NT2/D1 (cell line): ENCODE data around the gene DSTN.

Experiments used
- DNase-seq: peaks from one replicate; pipeline ENCODE4 v3.0.0-alpha.2; 2011; ENCODE audit warnings: low read depth, low spot score
- H3K27me3 ChIP-seq: 2 replicates; pipeline ENCODE4 v1.6.0; 2011; ENCODE audit warnings: mild to moderate bottlenecking; ENCODE audit not compliant: insufficient read length, insufficient read depth
- H3K36me3 ChIP-seq: 2 replicates; pipeline ENCODE4 v1.6.1; 2011; ENCODE audit warnings: mild to moderate bottlenecking, low read length, mixed read lengths; ENCODE audit not compliant: insufficient read depth, insufficient read length
- H3K4me1 ChIP-seq: 2 replicates; pipeline ENCODE4 v1.5.1; 2011; ENCODE audit not compliant: insufficient read depth, insufficient read length
- H3K4me3 ChIP-seq: 2 replicates; pipeline ENCODE4 v1.5.1; 2011; ENCODE audit warnings: low read depth; ENCODE audit not compliant: insufficient read length
- H3K9ac ChIP-seq: 2 replicates; pipeline ENCODE4 v1.6.0; 2011; ENCODE audit warnings: low read depth; ENCODE audit not compliant: insufficient read length
- H3K9me3 ChIP-seq: 2 replicates; pipeline ENCODE4 v1.5.1; 2011; ENCODE audit warnings: mild to moderate bottlenecking, low read length; ENCODE audit not compliant: insufficient read depth
- SUZ12 ChIP-seq: IDR thresholded peaks from 2 replicates; pipeline ENCODE4 v1.6.1; 2011; ENCODE audit not compliant: insufficient read length, insufficient read depth; ENCODE audit errors: extremely low read depth
- YY1 ChIP-seq: IDR thresholded peaks from 2 replicates; pipeline ENCODE4 v1.6.1; 2011; ENCODE audit not compliant: insufficient read length, insufficient read depth
- ZNF274 ChIP-seq: IDR thresholded peaks from 2 replicates; pipeline ENCODE4 v1.6.1; 2011; ENCODE audit warnings: mild to moderate bottlenecking, low read depth, low read length

The DSTN gene

GRCh38 chr20:17538517-17539170 is 31.2 kb upstream of the DSTN start:
- Histone ChIP-seq H3K4me1 (no peaks in the 10 kb centered on the region), H3K36me3 (no peaks in the 10 kb centered on the region), H3K9me3 (no peaks in the 10 kb centered on the region), H3K9ac (no peak overlapping the region), H3K27me3 (no peaks in the 10 kb centered on the region), H3K4me3 (no peak overlapping the region)
- TF ChIP-seq SUZ12 (no peak), YY1 (no peak), ZNF274 (no peak)
- DNase-seq, result no peak

- H3K9ac ChIP-seq, result no peak overlapping the region
- H3K36me3 ChIP-seq, result no peaks in the 10 kb centered on the region
- TF ChIP-seq SUZ12, result no peak
- DNase-seq, result no peak
- no peaks in the 10 kb centered on the region for H3K27me3 ChIP-seq
- H3K9me3 ChIP-seq, result no peaks in the 10 kb centered on the region
- no peak overlapping the region for H3K4me3 ChIP-seq
- H3K4me1 ChIP-seq, result no peaks in the 10 kb centered on the region
Observed at GRCh38 chr20:17541596-17541995, 28.3 kb upstream of the DSTN start.

GRCh38 chr20:17541996-17542395 is 27.9 kb upstream of the DSTN start:
- H3K4me3 ChIP-seq, result no peak overlapping the region
- H3K9ac ChIP-seq, result no peak overlapping the region
- TF ChIP-seq YY1, result no peak
- TF ChIP-seq SUZ12, result no peak
- TF ChIP-seq ZNF274, result no peak
- H3K9me3 ChIP-seq, result no peaks in the 10 kb centered on the region
- no peaks in the 10 kb centered on the region for H3K36me3 ChIP-seq
- no peak for DNase-seq
- H3K27me3 ChIP-seq, result no peaks in the 10 kb centered on the region
- H3K4me1 ChIP-seq, result no peaks in the 10 kb centered on the region

GRCh38 chr20:17542481-17542880 is 27.4 kb upstream of the DSTN start:
- Histone ChIP-seq H3K27me3 (no peaks in the 10 kb centered on the region), H3K36me3 (no peaks in the 10 kb centered on the region), H3K4me1 (no peaks in the 10 kb centered on the region), H3K9ac (no peak overlapping the region), H3K4me3 (no peak overlapping the region), H3K9me3 (no peaks in the 10 kb centered on the region)
- DNase-seq, result no peak
- TF ChIP-seq SUZ12 (no peak), YY1 (no peak), ZNF274 (no peak)

GRCh38 chr20:17542993-17543412 is 26.9 kb upstream of the DSTN start:
- H3K4me3 ChIP-seq, result no peak overlapping the region
- H3K9ac ChIP-seq, result no peak overlapping the region
- no peaks in the 10 kb centered on the region for H3K36me3 ChIP-seq
- no peaks in the 10 kb centered on the region for H3K4me1 ChIP-seq
- no peaks in the 10 kb centered on the region for H3K9me3 ChIP-seq
- no peaks in the 10 kb centered on the region for H3K27me3 ChIP-seq
- no peak for TF ChIP-seq YY1
- no peak for TF ChIP-seq SUZ12
- TF ChIP-seq ZNF274, result no peak
- no peak for DNase-seq

GRCh38 chr20:17543531-17544131 is 26.2 kb upstream of the DSTN start:
- Histone ChIP-seq H3K9me3 (no peaks in the 10 kb centered on the region), H3K9ac (no peak overlapping the region), H3K4me3 (no peak overlapping the region), H3K27me3 (no peaks in the 10 kb centered on the region), H3K36me3 (no peaks in the 10 kb centered on the region), H3K4me1 (no peaks in the 10 kb centered on the region)
- no peak for DNase-seq
- TF ChIP-seq ZNF274 (no peak), SUZ12 (no peak), YY1 (no peak)

- H3K4me3 ChIP-seq, result no peak overlapping the region
- H3K36me3 ChIP-seq, result no peaks in the 10 kb centered on the region
- no peaks in the 10 kb centered on the region for H3K27me3 ChIP-seq
- no peak overlapping the region for H3K9ac ChIP-seq
- DNase-seq, result no peak
- no peaks in the 10 kb centered on the region for H3K4me1 ChIP-seq
- H3K9me3 ChIP-seq, result no peaks in the 10 kb centered on the region
- no peak for TF ChIP-seq SUZ12
- no peak for TF ChIP-seq YY1
- no peak for TF ChIP-seq ZNF274
Observed at GRCh38 chr20:17545127-17545526, 24.7 kb upstream of the DSTN start.
